IMR-90 (cell line): ENCODE results near the gene HTT. TPM values are rescaled to one million over a fixed set of nuclear protein-coding genes. Genes with fewer than 3 reads are reported as not detected.

Source experiments
- ATAC-seq: fragments of 200-7000 bp; cut with Tn5 transposase; 2 replicates; pipeline ENCODE4 v1.9.1; 2020; ENCODE audit warnings: low read depth, mild to moderate bottlenecking, moderate library complexity
- BruUV-seq: library from RNA; stranded (reverse); fragments of 400-500 nt; replicated peaks from 2 replicates; lab custom pipeline; 2021; lab: Mats Ljungman, UMichigan
- CTCF ChIA-PET: fragments of 300-600 bp; formaldehyde crosslinking; extraction: SDS; loops from one replicate; lab custom pipeline; 2021; ENCODE audit warnings: antibody characterized with exemption; lab: Yijun Ruan, JAX
- POLR2A ChIA-PET: fragments of 300-600 bp; sonication (Branson Sonifier 250); formaldehyde crosslinking; loops from one replicate; lab custom pipeline; 2022; ENCODE audit warnings: antibody characterized with exemption; ENCODE audit not compliant: unreplicated experiment; lab: Charles Lee
- DNase-seq: peaks from one replicate; pipeline ENCODE4 v3.0.0; 2013
- H2AFZ ChIP-seq: replicated peaks from 2 replicates; pipeline ENCODE3; 2013; ENCODE audit warnings: low read length, mild to moderate bottlenecking; ENCODE audit not compliant: poor library complexity
- H2AK5ac ChIP-seq: 2 replicates; pipeline ENCODE4 v1.6.1; 2013; ENCODE audit warnings: low read depth, low read length, inconsistent platforms
- H2AK9ac ChIP-seq: replicated peaks from 2 replicates; pipeline ENCODE3; 2013; ENCODE audit warnings: mild to moderate bottlenecking, low read depth, low read length, moderate library complexity; ENCODE audit not compliant: poor library complexity
- H2BK120ac ChIP-seq: 2 replicates; pipeline ENCODE4 v1.6.1; 2013; ENCODE audit warnings: low read depth, low read length, inconsistent platforms
- H2BK15ac ChIP-seq: 3 replicates; pipeline ENCODE4 v1.6.1; 2013; ENCODE audit warnings: low read depth, low read length, inconsistent platforms
- H2BK20ac ChIP-seq: 2 replicates; pipeline ENCODE4 v1.6.1; 2013; ENCODE audit warnings: low read depth, mild to moderate bottlenecking, inconsistent platforms, low read length, moderate library complexity
- H2BK5ac ChIP-seq: 2 replicates; pipeline ENCODE4 v1.6.1; 2013; ENCODE audit warnings: mild to moderate bottlenecking, low read depth, low read length, inconsistent platforms; ENCODE audit not compliant: poor library complexity, severe bottlenecking
- H3K14ac ChIP-seq: replicated peaks from 2 replicates; pipeline ENCODE4 v1.6.1; 2013; ENCODE audit warnings: low read depth, low read length, inconsistent platforms
- H3K18ac ChIP-seq: 2 replicates; pipeline ENCODE4 v1.6.1; 2013; ENCODE audit warnings: low read depth, low read length, control low read depth
- H3K23ac ChIP-seq: 2 replicates; pipeline ENCODE4 v1.6.1; 2013; ENCODE audit warnings: low read depth, low read length, inconsistent platforms
- H3K27ac ChIP-seq: 2 replicates; pipeline ENCODE4 v1.5.1; 2013; ENCODE audit warnings: mild to moderate bottlenecking, control low read depth, low read length; ENCODE audit not compliant: insufficient read depth
- H3K27me3 ChIP-seq: 2 replicates; pipeline ENCODE4 v1.6.1; 2013; ENCODE audit warnings: low read length; ENCODE audit not compliant: control insufficient read depth, insufficient read depth
- H3K36me3 ChIP-seq: 2 replicates; pipeline ENCODE4 v1.6.1; 2013; ENCODE audit warnings: low read length, mixed read lengths; ENCODE audit not compliant: control insufficient read depth, insufficient read depth
- H3K4ac ChIP-seq: 2 replicates; pipeline ENCODE4 v1.6.1; 2013; ENCODE audit warnings: low read depth, low read length, inconsistent platforms
- H3K4me1 ChIP-seq: 2 replicates; pipeline ENCODE4 v1.6.1; 2013; ENCODE audit warnings: low read length, mixed read lengths; ENCODE audit not compliant: control insufficient read depth, insufficient read depth
- H3K4me2 ChIP-seq: 2 replicates; pipeline ENCODE4 v1.6.1; 2013; ENCODE audit warnings: low read depth, mild to moderate bottlenecking, control low read depth, low read length, moderate library complexity
- H3K4me3 ChIP-seq: 2 replicates; pipeline ENCODE4 v1.5.1; 2013; ENCODE audit warnings: low read depth, mild to moderate bottlenecking, control low read depth, low read length, moderate library complexity; ENCODE audit not compliant: insufficient read depth
- H3K56ac ChIP-seq: 2 replicates; pipeline ENCODE4 v1.6.1; 2013; ENCODE audit warnings: low read length, inconsistent platforms; ENCODE audit not compliant: insufficient read depth; ENCODE audit errors: extremely low read depth
- H3K79me1 ChIP-seq, 2 experiments: 2 replicates each; pipeline ENCODE4 v1.6.1; 2013; ENCODE audit warnings: low read length in 2 of 2, inconsistent platforms in 1 of 2, low read depth in 1 of 2
- H3K9ac ChIP-seq: 2 replicates; pipeline ENCODE4 v1.6.1; 2013; ENCODE audit warnings: low read depth, low read length, control low read depth
- H3K9me1 ChIP-seq: 2 replicates; pipeline ENCODE4 v1.6.1; 2013; ENCODE audit warnings: low read length, inconsistent platforms; ENCODE audit not compliant: insufficient read depth
- H3K9me3 ChIP-seq: 2 replicates; pipeline ENCODE4 v1.6.1; 2013; ENCODE audit warnings: low read length; ENCODE audit not compliant: control insufficient read depth, insufficient read depth
- H4K20me1 ChIP-seq: 2 replicates; pipeline ENCODE4 v1.6.1; 2013; ENCODE audit warnings: low read length, inconsistent platforms; ENCODE audit not compliant: insufficient read depth
- H4K5ac ChIP-seq: 2 replicates; pipeline ENCODE4 v1.6.1; 2013; ENCODE audit warnings: mild to moderate bottlenecking, low read depth, low read length, control low read depth
- H4K8ac ChIP-seq, 2 experiments: 2 replicates each; pipeline ENCODE4 v1.6.1; 2013; ENCODE audit warnings: low read depth in 2 of 2, low read length in 2 of 2, control low read depth in 1 of 2, inconsistent platforms in 1 of 2
- H4K91ac ChIP-seq: 2 replicates; pipeline ENCODE4 v1.6.1; 2013; ENCODE audit warnings: low read depth, low read length, inconsistent platforms; ENCODE audit not compliant: insufficient read depth
- ELK1 ChIP-seq: fragments of 150-350 bp; IDR thresholded peaks from 2 replicates; pipeline ENCODE4 v1.6.1; 2016; ENCODE audit warnings: low read depth, mild to moderate bottlenecking, low read length, moderate library complexity, borderline replicate concordance
- FOS ChIP-seq: fragments of 150-350 bp; IDR thresholded peaks from 2 replicates; pipeline ENCODE4 v1.6.1; 2016; ENCODE audit warnings: low read depth, low read length
- MAZ ChIP-seq: IDR thresholded peaks from 2 replicates; pipeline ENCODE4 v1.6.1; 2012; ENCODE audit warnings: low read depth, mild to moderate bottlenecking, low read length, improper control_type of control experiment, moderate library complexity, borderline replicate concordance
- MXI1 ChIP-seq: IDR thresholded peaks from 2 replicates; pipeline ENCODE4 v1.6.1; 2012; ENCODE audit warnings: low read depth, mild to moderate bottlenecking, low read length, moderate library complexity, borderline replicate concordance
- RCOR1 ChIP-seq: IDR thresholded peaks from 2 replicates; pipeline ENCODE4 v1.6.1; 2012; ENCODE audit warnings: mild to moderate bottlenecking, low read length, improper control_type of control experiment; ENCODE audit not compliant: insufficient replicate concordance
- RFX5 ChIP-seq: IDR thresholded peaks from 2 replicates; pipeline ENCODE4 v1.8.0; 2012; ENCODE audit warnings: low read depth, mild to moderate bottlenecking, low read length, moderate library complexity
- USF2 ChIP-seq: fragments of 150-350 bp; IDR thresholded peaks from 2 replicates; pipeline ENCODE4 v1.6.1; 2017; ENCODE audit warnings: mild to moderate bottlenecking, antibody characterized with exemption, low read length, low read depth
- WGBS, 2 experiments: methylation state at CpG; one replicate each; pipeline versions ENCODE4 v1.1.5 to v1.1.7; 2013; ENCODE audit warnings: missing lambda C conversion rate in 2 of 2; ENCODE audit not compliant: insufficient read length in 1 of 2; ENCODE audit errors: extremely low coverage in 2 of 2; 5-methylcytosine and 5-hydroxymethylcytosine counted together
- dilution Hi-C: fragments of 300-500 bp; cut with HindIII; formaldehyde crosslinking; loops from one replicate; pipeline ENCODE4 v1.14.3; 2018; ENCODE audit warnings: low sequenced_read_pairs; ENCODE audit not compliant: unreplicated experiment
- in situ Hi-C: fragments of 300-500 bp; cut with MboI; formaldehyde crosslinking; loops from 3 replicates; pipeline ENCODE4 v1.14.3; 2019; ENCODE audit warnings: low sequenced_read_pairs, inconsistent platforms, mixed read lengths
- intact Hi-C: fragments of 100-400 bp; cut with micrococcal nuclease; formaldehyde crosslinking; loops from 2 replicates; pipeline ENCODE4 v1.10.0; 2022
- polyA plus RNA-seq, 3 experiments: library from polyadenylated mRNA; depleted of rRNA; stranded (reverse); fragments of >200 nt; gene quantifications; 2 replicates each; pipeline ENCODE4 v1.2.3, GENCODE V29; 2012; ENCODE audit warnings: low replicate concordance in 1 of 3
- total RNA-seq: library from RNA; depleted of rRNA; stranded (reverse); fragments of >200 nt; gene quantifications from 2 replicates; pipeline ENCODE4 v1.2.3, GENCODE V29; 2012

The HTT gene
- total and polyA plus RNA-seq, 2 of the 4 experiments (the other 2 are of a cell fraction): 11.6 to 14.3 TPM

GRCh38 chr4:3251691-3252479, 177.4 kb downstream of the HTT start:
- CTCF ChIA-PET: no interaction called here
- Histone ChIP-seq H4K91ac (no peak overlapping the region), H3K56ac (no peak overlapping the region), H4K8ac (no peak overlapping the region), H3K4me3 (no peak overlapping the region), H2BK15ac (no peak overlapping the region), H2BK20ac (no peak overlapping the region), H3K18ac (no peak overlapping the region), H4K20me1 (no peaks in the 10 kb centered on the region), H2BK120ac (no peak overlapping the region), H3K9ac (no peak overlapping the region), H3K4me1 (no peaks in the 10 kb centered on the region), H3K36me3 (no peaks in the 10 kb centered on the region), H2BK5ac (no peak overlapping the region), H3K27me3 (no peaks in the 10 kb centered on the region; the same call in 1 of the 2 replicates), H3K79me1 (no peaks in the 10 kb centered on the region), H3K23ac (no peak overlapping the region), H3K9me1 (no peaks in the 10 kb centered on the region), H4K5ac (no peak overlapping the region), H2AFZ (no peak overlapping the region), H2AK5ac (no peak overlapping the region), H3K9me3 (no peaks in the 10 kb centered on the region), H2AK9ac (no peak overlapping the region), H3K27ac (no peak overlapping the region), H3K4ac (no peak overlapping the region), H3K4me2 (no peak overlapping the region), H3K14ac (no peak overlapping the region)
- POLR2A ChIA-PET: no interaction called here
- ATAC-seq (no peak), DNase-seq (no peak)
- dilution Hi-C loops (no loop called here), intact Hi-C loops (no loop called here), in situ Hi-C loops (no loop called here)
- TF ChIP-seq FOS (no peak), USF2 (no peak), MXI1 (no peak), MAZ (no peak), RFX5 (no peak), RCOR1 (no peak), ELK1 (no peak)
- 100% methylated on average over 5 of the region's 11 CpGs; no CpG with 5 or more reads in 1 of the 2 experiments for WGBS, 2 experiments
- no TSS peak for BruUV-seq
